HG03196 (cell line): ENCODE data around the gene ZNF639.

ENCODE experiments used
- ATAC-seq: cut with Tn5 transposase; IDR thresholded peaks from one replicate; pipeline ENCODE4 v1.9.1; 2021; ENCODE audit not compliant: unreplicated experiment

The ZNF639 gene

GRCh38 chr3:179309225-179310078, 13.4 kb upstream of the ZNF639 start:
- ATAC-seq, result peak; percentile 84

GRCh38 chr3:179318876-179319275, 4.0 kb upstream of the ZNF639 start:
- ATAC-seq, result no peak

GRCh38 chr3:179321668-179322285, 1.1 kb upstream of the ZNF639 start:
- no peak for ATAC-seq

GRCh38 chr3:179323197-179324110, 623 bp downstream of the ZNF639 start:
- peak; percentile 35 for ATAC-seq

GRCh38 chr3:179324270-179324754, 1.5 kb downstream of the ZNF639 start:
- no peak for ATAC-seq

GRCh38 chr3:179330438-179330837, 7.6 kb downstream of the ZNF639 start:
- no peak for ATAC-seq

GRCh38 chr3:179332240-179332639, 9.4 kb downstream of the ZNF639 start:
- ATAC-seq, result no peak

GRCh38 chr3:179333084-179333483, 10.3 kb downstream of the ZNF639 start:
- no peak for ATAC-seq

DNA sequence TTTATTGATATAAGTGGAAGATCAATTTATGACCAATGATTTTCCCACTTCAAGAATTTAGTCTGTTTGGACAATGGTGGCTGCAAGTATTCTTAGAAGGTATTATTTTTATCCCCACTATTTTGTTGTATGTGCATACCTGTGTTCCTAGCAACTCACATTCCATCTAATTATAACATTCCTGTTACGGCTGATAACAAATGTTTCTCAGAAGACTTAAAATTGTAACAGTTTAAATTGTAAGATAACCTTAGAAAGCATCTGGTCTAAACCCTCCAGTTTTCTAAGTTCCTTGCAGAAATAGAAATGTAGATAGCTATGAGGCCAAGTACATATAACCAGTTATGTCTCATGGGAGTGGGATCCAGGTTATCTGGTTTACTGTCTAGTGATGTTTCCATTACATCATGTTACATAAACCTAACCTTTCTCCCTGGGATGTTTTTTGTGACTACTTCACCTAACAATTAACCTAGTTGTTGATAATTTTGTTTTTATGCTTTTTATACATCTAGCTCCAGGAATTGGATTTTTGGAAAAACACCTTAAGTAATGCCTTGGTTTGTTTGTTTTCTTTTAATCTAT, 13.6 kb downstream of the ZNF639 start:
- ATAC-seq, result no peak

- ATAC-seq, result peak; percentile 97
Observed at GRCh38 chr3:179347345-179348194, 24.7 kb downstream of the ZNF639 start, which contains the start of gene MFN1. MFN1 (plus strand) TSS chr3:179347709; CDS start chr3:179348852, 1,143 bp downstream.

DNA sequence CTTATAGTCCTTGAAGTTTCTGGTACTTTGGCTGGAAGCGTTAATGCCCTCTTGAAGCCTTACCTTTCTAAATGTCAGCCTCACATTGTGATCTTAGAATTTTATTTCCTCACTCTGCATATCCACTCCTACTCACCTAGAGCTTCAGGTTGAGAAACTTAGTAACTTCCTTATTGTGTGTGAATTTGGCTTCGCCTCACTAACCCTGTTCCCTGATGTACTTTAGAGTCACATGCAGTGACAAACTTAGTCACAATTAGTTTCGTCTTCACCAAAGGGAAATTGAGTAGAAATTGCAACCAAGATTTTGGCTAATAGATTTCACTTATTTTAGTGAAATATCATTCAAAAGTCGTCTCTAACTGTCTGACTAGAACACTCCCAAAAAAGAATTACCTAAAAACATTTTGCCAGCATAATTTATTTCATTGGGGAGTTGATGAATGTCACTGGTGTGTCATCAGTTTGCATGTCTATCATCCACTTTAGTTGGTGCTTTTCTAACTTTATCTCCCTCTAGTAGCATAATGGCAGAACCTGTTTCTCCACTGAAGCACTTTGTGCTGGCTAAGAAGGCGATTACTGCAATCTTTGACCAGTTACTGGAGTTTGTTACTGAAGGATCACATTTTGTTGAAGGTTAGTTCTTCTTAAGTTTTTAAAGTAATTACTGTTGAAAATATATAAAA, 25.6 kb downstream of the ZNF639 start:
- ATAC-seq, result peak; percentile 60

GRCh38 chr3:179355996-179356395, 33.2 kb downstream of the ZNF639 start:
- ATAC-seq, result no peak

DNA sequence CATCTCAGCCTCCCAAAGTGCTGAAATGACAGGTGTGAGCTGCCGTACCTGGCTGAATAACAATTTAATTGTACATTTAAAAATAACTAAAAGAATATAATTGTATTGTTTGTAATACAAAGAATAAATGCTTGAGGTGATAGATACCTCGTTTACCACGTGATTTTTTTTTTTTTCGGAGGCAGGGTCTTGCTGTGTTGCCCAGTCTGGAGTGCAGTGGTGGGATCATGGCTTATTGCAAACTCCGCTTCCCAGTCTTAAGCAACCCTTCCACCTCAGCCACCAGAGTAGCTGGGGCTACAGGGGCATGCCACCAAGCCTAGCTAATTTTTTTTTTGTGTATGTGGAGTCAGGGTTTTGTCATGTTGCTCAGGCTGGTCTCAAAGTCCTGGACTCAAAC, 40.5 kb downstream of the ZNF639 start:
- no peak for ATAC-seq

GRCh38 chr3:179369621-179370020, 46.8 kb downstream of the ZNF639 start:
- no peak for ATAC-seq

DNA sequence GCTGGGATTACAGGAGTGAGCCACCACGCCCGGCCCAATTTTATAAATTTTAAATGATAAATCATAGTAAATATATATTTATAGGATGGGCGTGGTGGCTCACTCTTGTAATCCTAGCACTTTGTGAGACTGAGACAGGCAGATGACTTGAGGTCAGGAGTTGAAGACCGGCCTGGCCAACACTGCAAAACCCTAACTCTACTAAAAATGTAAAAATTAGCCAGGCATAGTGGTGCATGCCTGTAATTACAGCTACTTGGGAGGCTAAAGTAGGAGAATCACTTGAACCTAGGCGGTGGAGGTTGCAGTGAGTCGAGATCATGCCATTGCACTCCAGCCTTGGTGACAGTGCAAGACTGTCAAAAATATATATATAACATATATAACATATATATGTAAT, 51.1 kb downstream of the ZNF639 start:
- no peak for ATAC-seq

- ATAC-seq, result no peak
Observed at GRCh38 chr3:179375091-179375999, 52.5 kb downstream of the ZNF639 start.

DNA sequence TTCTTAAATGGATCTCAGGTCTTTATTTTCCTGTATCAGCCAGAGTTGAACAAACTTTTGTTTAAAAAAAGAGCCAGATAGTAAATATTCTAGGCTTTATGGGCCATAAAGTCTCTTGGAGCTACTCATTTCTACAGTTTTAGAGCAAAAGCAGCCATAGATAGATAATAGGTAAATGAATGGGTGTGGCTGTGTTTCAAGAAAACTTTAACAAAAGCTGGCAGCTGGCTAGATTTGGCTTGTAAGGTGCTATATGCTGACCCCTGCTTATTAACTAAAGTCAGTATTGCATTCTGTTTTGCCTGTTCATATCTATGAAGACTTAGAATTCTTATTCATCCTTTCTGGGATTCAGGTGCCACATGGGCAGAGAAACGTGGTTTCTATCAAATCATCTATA, 53.6 kb downstream of the ZNF639 start:
- no peak for ATAC-seq
